ENCODE data around the gene ZRANB3. TPM values are rescaled to one million over a fixed set of nuclear protein-coding genes. Genes with fewer than 3 reads are reported as not detected.
A peak's percentile ranks its signal among the peaks of the same experiment; 100 is the strongest.
"Not testable (repeated sequence)": the region's sequence is repeated elsewhere in the genome, so short reads cannot be mapped to it uniquely, and the experiment has no call there.

Gene ZRANB3
- total and polyA plus RNA-seq, 2 experiments from 2014 or later, result 5.7 to 6.4 TPM

- 92 to 100% methylated on average over 1 of the region's 1 CpG for WGBS, 2 experiments (ENCODE audit: low coverage in 1 of 2, low lambda C conversion rate in 2 of 2, missing lambda C conversion rate in 2 of 2)
- peak; percentile 29 for DNase-seq
- Histone ChIP-seq H4K20me1 (ENCODE audit: insufficient read depth) (no peaks in the 10 kb centered on the region), H3K4me2 (ENCODE audit: unreplicated experiment) (no peak overlapping the region), H3K36me3 (ENCODE audit: low read depth) (peaks cover 50% of the 10 kb centered on the region), H3K27me3 (replicated peaks; ENCODE audit: insufficient read depth) (no peaks in the 10 kb centered on the region), H2AFZ (no peak overlapping the region), H3K4me1 (ENCODE audit: insufficient read depth) (peaks cover 16% of the 10 kb centered on the region), H3K79me2 (ENCODE audit: insufficient read depth) (peaks cover 10% of the 10 kb centered on the region; the same call in 1 of the 2 replicates), H3K4me3 (no peak overlapping the region), H3F3A (ENCODE audit: insufficient read depth) (no peaks in the 10 kb centered on the region), H3K9ac (no peak overlapping the region), H3K9me3 (ENCODE audit: low read depth) (no peaks in the 10 kb centered on the region), H3K27ac (peak overlapping the region; percentile 14; the same call in 1 of the 2 replicates), H3K9me2 (ENCODE audit: insufficient read depth) (no peaks in the 10 kb centered on the region)
- in situ Hi-C loops (cut with MboI), result no loop called here
- TF ChIP-seq EZH2phosphoT487 (IDR thresholded peaks at IDR 0.05; ENCODE audit: insufficient read depth, low read depth) (no peak), EZH2 (IDR thresholded peaks at IDR 0.05; ENCODE audit: insufficient read depth, poor library complexity, severe bottlenecking) (no peak)
Observed at GRCh38 chr2:135124924-135125886, 405.8 kb downstream of the ZRANB3 start.

GRCh38 chr2:135121658-135122039 is 409.4 kb downstream of the ZRANB3 start:
- H3K4me1 ChIP-seq (ENCODE audit: insufficient read depth), result peaks cover 16% of the 10 kb centered on the region
- H3K4me2 ChIP-seq (ENCODE audit: unreplicated experiment); H4K20me1 ChIP-seq (ENCODE audit: insufficient read depth); H3K9me2 ChIP-seq (ENCODE audit: insufficient read depth); H3F3A ChIP-seq (ENCODE audit: insufficient read depth); H3K9ac ChIP-seq; H3K27ac ChIP-seq; H3K9me3 ChIP-seq (ENCODE audit: low read depth); H2AFZ ChIP-seq; H3K27me3 ChIP-seq (replicated peaks; ENCODE audit: insufficient read depth); DNase-seq; in situ Hi-C loops (cut with MboI); H3K4me3 ChIP-seq: not testable (repeated sequence)
- H3K79me2 ChIP-seq (ENCODE audit: insufficient read depth), result peaks cover 24% of the 10 kb centered on the region; the same call in 1 of the 2 replicates
- peaks cover 40% of the 10 kb centered on the region for H3K36me3 ChIP-seq (ENCODE audit: low read depth)
- 96% methylated on average over 6 of the region's 6 CpGs for WGBS, 2 experiments (ENCODE audit: low coverage in 1 of 2, low lambda C conversion rate in 2 of 2, missing lambda C conversion rate in 2 of 2)

GRCh38 chr2:135121016-135121657 is 409.9 kb downstream of the ZRANB3 start:
- H3K4me1 ChIP-seq (ENCODE audit: insufficient read depth), result peaks cover 16% of the 10 kb centered on the region
- no peak overlapping the region for H3K27ac ChIP-seq
- WGBS, 2 experiments (ENCODE audit: low coverage in 1 of 2, low lambda C conversion rate in 2 of 2, missing lambda C conversion rate in 2 of 2), result 97 to 98% methylated on average over 2 of the region's 2 CpGs
- no peaks in the 10 kb centered on the region for H3K9me2 ChIP-seq (ENCODE audit: insufficient read depth)
- peaks cover 35% of the 10 kb centered on the region; the same call in 1 of the 2 replicates for H3K36me3 ChIP-seq (ENCODE audit: low read depth)
- no peaks in the 10 kb centered on the region for H4K20me1 ChIP-seq (ENCODE audit: insufficient read depth)
- peaks cover 24% of the 10 kb centered on the region; the same call in 1 of the 2 replicates for H3K79me2 ChIP-seq (ENCODE audit: insufficient read depth)
- no peak for TF ChIP-seq EZH2phosphoT487 (IDR thresholded peaks at IDR 0.05; ENCODE audit: insufficient read depth, low read depth)
- TF ChIP-seq EZH2 (IDR thresholded peaks at IDR 0.05; ENCODE audit: insufficient read depth, poor library complexity, severe bottlenecking), result no peak
- no peak overlapping the region for H3K9ac ChIP-seq
- H2AFZ ChIP-seq, result no peak overlapping the region
- no peak overlapping the region for H3K4me3 ChIP-seq
- H3K9me3 ChIP-seq (ENCODE audit: low read depth), result no peaks in the 10 kb centered on the region
- no peaks in the 10 kb centered on the region for H3K27me3 ChIP-seq (replicated peaks; ENCODE audit: insufficient read depth)
- no peak overlapping the region for H3K4me2 ChIP-seq (ENCODE audit: unreplicated experiment)
- no peak for DNase-seq
- no peaks in the 10 kb centered on the region for H3F3A ChIP-seq (ENCODE audit: insufficient read depth)
- in situ Hi-C loops (cut with MboI), result no loop called here

GRCh38 chr2:135119582-135119981 is 411.4 kb downstream of the ZRANB3 start:
- H3K27me3 ChIP-seq (replicated peaks; ENCODE audit: insufficient read depth), result no peaks in the 10 kb centered on the region
- no peaks in the 10 kb centered on the region for H3F3A ChIP-seq (ENCODE audit: insufficient read depth)
- no peak for TF ChIP-seq EZH2 (IDR thresholded peaks at IDR 0.05; ENCODE audit: insufficient read depth, poor library complexity, severe bottlenecking)
- no peak for TF ChIP-seq EZH2phosphoT487 (IDR thresholded peaks at IDR 0.05; ENCODE audit: insufficient read depth, low read depth)
- H3K4me1 ChIP-seq (ENCODE audit: insufficient read depth), result peaks cover 2% of the 10 kb centered on the region; the same call in 1 of the 2 replicates
- H3K4me3 ChIP-seq, result no peak overlapping the region
- no peak overlapping the region for H3K27ac ChIP-seq
- no peak overlapping the region for H3K4me2 ChIP-seq (ENCODE audit: unreplicated experiment)
- no peaks in the 10 kb centered on the region for H4K20me1 ChIP-seq (ENCODE audit: insufficient read depth)
- H3K9me3 ChIP-seq (ENCODE audit: low read depth), result no peaks in the 10 kb centered on the region
- no peaks in the 10 kb centered on the region for H3K9me2 ChIP-seq (ENCODE audit: insufficient read depth)
- no peak for DNase-seq
- H2AFZ ChIP-seq, result no peak overlapping the region
- peaks cover 36% of the 10 kb centered on the region; the same call in 1 of the 2 replicates for H3K36me3 ChIP-seq (ENCODE audit: low read depth)
- no peak overlapping the region for H3K9ac ChIP-seq
- in situ Hi-C loops (cut with MboI), result no loop called here
- H3K79me2 ChIP-seq (ENCODE audit: insufficient read depth), result peaks cover 24% of the 10 kb centered on the region; the same call in 1 of the 2 replicates

All from GM23248 (cell line).